GM12878 (cell line): ENCODE measurements around the gene NR6A1. TPM values are rescaled to one million over a fixed set of nuclear protein-coding genes. Genes with fewer than 3 reads are reported as not detected.

ENCODE experiments used
- ATAC-seq: fragments of 200-7000 bp; cut with Tn5 transposase; 3 replicates; pipeline ENCODE4 v1.9.1; 2020; ENCODE audit warnings: mild to moderate bottlenecking, moderate library complexity
- BruUV-seq: library from RNA; stranded (reverse); fragments of 400-500 nt; replicated peaks from 2 replicates; lab custom pipeline; 2021; lab: Mats Ljungman, UMichigan
- CTCF ChIA-PET: fragments of 300-600 bp; sonication (Branson Sonifier 250); formaldehyde crosslinking; extraction: SDS; loops from one replicate; lab custom pipeline; 2021; ENCODE audit warnings: inconsistent platforms; lab: Yijun Ruan, JAX
- POLR2A ChIA-PET: fragments of 350-600 bp; formaldehyde crosslinking; extraction: SDS; loops from one replicate; lab custom pipeline; 2021; ENCODE audit warnings: inconsistent platforms; lab: Charles Lee
- RAD21 ChIA-PET: fragments of 300-600 bp; sonication (Branson Sonifier 250); formaldehyde crosslinking; loops from one replicate; lab custom pipeline; 2023; ENCODE audit warnings: antibody characterized with exemption; ENCODE audit not compliant: unreplicated experiment; lab: Charles Lee
- SMC1A ChIA-PET: fragments of 300-600 bp; sonication (Branson Sonifier 250); formaldehyde crosslinking; loops from one replicate; lab custom pipeline; 2023; ENCODE audit not compliant: unreplicated experiment, uncharacterized antibody; lab: Charles Lee
- DNase-seq: peaks from one replicate; pipeline ENCODE4 v3.0.0-alpha.2; 2011; ENCODE audit warnings: low read depth, low spot score
- FAIRE-seq: peaks from 3 replicates; lab custom pipeline; 2011; peaks lifted over from hg19 to GRCh38; lab: Jason Lieb, UNC
- H2AFZ ChIP-seq: 2 replicates; pipeline ENCODE4 v1.6.0; 2011; ENCODE audit warnings: low read depth, low read length, control low read depth; ENCODE audit not compliant: control insufficient read depth
- H3K27ac ChIP-seq: 2 replicates; pipeline ENCODE4 v1.5.1; 2011; ENCODE audit warnings: control low read depth; ENCODE audit not compliant: control insufficient read depth, insufficient read depth
- H3K27me3 ChIP-seq, 2 experiments: replicated peaks in 1 of 2; 2 replicates each; pipeline versions ENCODE4 v1.6.0 to v1.6.1; 2011; ENCODE audit warnings: low read length in 1 of 2; ENCODE audit not compliant: control insufficient read depth in 2 of 2, insufficient read depth in 2 of 2
- H3K36me3 ChIP-seq, 2 experiments: 2 replicates each; pipeline ENCODE4 v1.5.1; 2011; ENCODE audit warnings: low read length in 1 of 2; ENCODE audit not compliant: control insufficient read depth in 2 of 2, insufficient read depth in 2 of 2
- H3K4me1 ChIP-seq: 2 replicates; pipeline ENCODE4 v1.6.1; 2011; ENCODE audit warnings: mild to moderate bottlenecking, low read length, moderate library complexity, mixed read lengths; ENCODE audit not compliant: control insufficient read depth, insufficient read depth
- H3K4me2 ChIP-seq: 2 replicates; pipeline ENCODE4 v1.6.0; 2011; ENCODE audit warnings: control low read depth; ENCODE audit not compliant: control insufficient read depth, insufficient read depth
- H3K4me3 ChIP-seq: fragments of 200-600 bp; sonication (generic); 2 replicates; pipeline ENCODE4 v1.5.1; 2016
- H3K79me2 ChIP-seq: 2 replicates; pipeline ENCODE4 v1.6.0; 2011; ENCODE audit warnings: low read length; ENCODE audit not compliant: control insufficient read depth, insufficient read depth
- H3K9ac ChIP-seq: 2 replicates; pipeline ENCODE4 v1.8.0; 2011; ENCODE audit warnings: low read length, control low read depth, mixed read lengths; ENCODE audit not compliant: control insufficient read depth, insufficient read depth
- H3K9me3 ChIP-seq: replicated peaks from 3 replicates; pipeline ENCODE4 v1.5.1; 2011; ENCODE audit warnings: mild to moderate bottlenecking, low read length; ENCODE audit not compliant: control insufficient read depth, insufficient read depth
- H4K20me1 ChIP-seq: 2 replicates; pipeline ENCODE4 v1.6.0; 2011; ENCODE audit not compliant: control insufficient read depth, insufficient read depth
- ATF2 ChIP-seq: IDR thresholded peaks from 2 replicates; pipeline ENCODE4 v1.6.1; 2012; ENCODE audit warnings: low read length, inconsistent platforms
- BACH1 ChIP-seq: fragments of 450-650 bp; IDR thresholded peaks from 2 replicates; pipeline ENCODE4 v1.6.1; 2017; ENCODE audit warnings: mild to moderate bottlenecking, borderline replicate concordance
- BCL11A ChIP-seq: IDR thresholded peaks from 2 replicates; pipeline ENCODE4 v1.6.1; 2011; ENCODE audit warnings: low read depth, low read length
- EP300 ChIP-seq, 2 experiments: fragments of 150-350 bp in 1 of 2; IDR thresholded peaks; 2 replicates each; pipeline ENCODE4 v1.6.1; 2011 to 2012; ENCODE audit warnings: low read depth in 2 of 2, low read length in 2 of 2, borderline replicate concordance in 1 of 2, improper control_type of control experiment in 1 of 2, inconsistent platforms in 1 of 2; ENCODE audit not compliant: control insufficient read depth in 1 of 2
- FOXK2 ChIP-seq: fragments of 450-650 bp; IDR thresholded peaks from 2 replicates; pipeline ENCODE4 v1.6.1; 2017; ENCODE audit warnings: mild to moderate bottlenecking, moderate library complexity
- GATAD2B ChIP-seq: fragments of 450-650 bp; conservative IDR thresholded peaks from 2 replicates; pipeline ENCODE4 v1.6.1; 2017; ENCODE audit warnings: low read depth, mild to moderate bottlenecking, moderate library complexity
- HDGF ChIP-seq: fragments of 450-650 bp; IDR thresholded peaks from 2 replicates; pipeline ENCODE4 v1.6.1; 2016; ENCODE audit warnings: antibody characterized with exemption
- IKZF1 ChIP-seq: fragments of 450-650 bp; conservative IDR thresholded peaks from 2 replicates; pipeline ENCODE4 v1.6.1; 2017; ENCODE audit warnings: antibody characterized with exemption, mild to moderate bottlenecking
- MTA3 ChIP-seq: IDR thresholded peaks from 2 replicates; pipeline ENCODE4 v1.6.1; 2012; ENCODE audit warnings: low read length, inconsistent platforms, borderline replicate concordance
- MYB ChIP-seq: fragments of 150-350 bp; IDR thresholded peaks from 2 replicates; pipeline ENCODE4 v1.6.1; 2014; ENCODE audit warnings: mild to moderate bottlenecking, low read depth, low read length, borderline replicate concordance
- NBN ChIP-seq: fragments of 450-650 bp; IDR thresholded peaks from 2 replicates; pipeline ENCODE4 v1.6.1; 2016
- NFYB ChIP-seq: IDR thresholded peaks from 2 replicates; pipeline ENCODE4 v1.6.1; 2011; ENCODE audit warnings: low read depth, mild to moderate bottlenecking, low read length, improper control_type of control experiment, moderate library complexity; ENCODE audit not compliant: insufficient read depth
- PAX5 ChIP-seq: IDR thresholded peaks from 2 replicates; pipeline ENCODE4 v1.6.1; 2011; ENCODE audit warnings: low read depth, low read length, borderline replicate concordance
- SREBF2 ChIP-seq: IDR thresholded peaks from 2 replicates; pipeline ENCODE4 v1.6.1; 2012; ENCODE audit warnings: mild to moderate bottlenecking, low read length
- TAF1 ChIP-seq: IDR thresholded peaks from 2 replicates; pipeline ENCODE4 v1.6.1; 2011; ENCODE audit warnings: mild to moderate bottlenecking, low read depth, low read length, borderline replicate concordance
- ZBED1 ChIP-seq: IDR thresholded peaks from 2 replicates; pipeline ENCODE4 v1.6.1; 2016; ENCODE audit warnings: borderline replicate concordance
- ZNF217 ChIP-seq: fragments of 450-650 bp; IDR thresholded peaks from 2 replicates; pipeline ENCODE4 v1.6.1; 2017; ENCODE audit warnings: antibody characterized with exemption, mild to moderate bottlenecking
- ZNF274 ChIP-seq: IDR thresholded peaks from one replicate; pipeline ENCODE4 v1.8.0; 2011; ENCODE audit not compliant: insufficient read length, insufficient read depth
- WGBS: methylation state at CpG from one replicate; pipeline ENCODE4 v1.1.6; 2016; ENCODE audit warnings: low lambda C conversion rate; ENCODE audit not compliant: insufficient replicate concordance, insufficient coverage; ENCODE audit errors: missing lambda C conversion rate; 5-methylcytosine and 5-hydroxymethylcytosine counted together
- in situ Hi-C: fragments of 300-500 bp; cut with MboI; formaldehyde crosslinking; loops from 9 replicates; pipeline ENCODE4 v1.14.3; 2018; ENCODE audit warnings: mixed read lengths
- intact Hi-C: fragments of 100-400 bp; cut with micrococcal nuclease; formaldehyde crosslinking; loops from one replicate; pipeline ENCODE4 v1.14.2; 2022; ENCODE audit not compliant: unreplicated experiment
- polyA plus RNA-seq, 11 experiments: library from polyadenylated mRNA; depleted of rRNA in 4 of 11; unstranded in 6 of 11; stranded (reverse) in 5 of 11; fragments of >200 nt; fragmentation: Nextera tagmentation in 4 of 11; fragmentation: Illumina TruSeq in 1 of 11; extraction: Ambion mirVana in 4 of 11; extraction: Trizol in 1 of 11; gene quantifications; 1 replicate in 1 of 11; 2 replicates in 10 of 11; pipeline versions ENCODE4 v1.2.1 to v1.2.3, GENCODE V29; 2011 to 2016; ENCODE audit warnings: inconsistent platforms in 2 of 11, missing spikeins in 2 of 11, low read depth in 1 of 11
- total RNA-seq, 4 experiments: library from RNA; depleted of rRNA in 3 of 4; stranded (reverse); fragments of >200 nt in 3 of 4; fragmentation: Illumina TruSeq in 1 of 4; extraction: Trizol in 1 of 4; gene quantifications; 2 replicates each; pipeline versions ENCODE4 v1.2.1 to v1.2.3, GENCODE V29; 2013 to 2021
- TF ChIP-seq, protein P1 (sequence below): IDR thresholded peaks from 2 replicates; pipeline ENCODE4 v1.6.1; 2011; ENCODE audit warnings: low read depth, low read length, improper control_type of control experiment, borderline replicate concordance

The NR6A1 gene
- total and polyA plus RNA-seq, 10 of the 15 experiments (the other 5 are each of a cell fraction or from before 2014, with no cell fraction given): 1.2 to 9.2 (median 4.6) TPM

GRCh38 chr9:124659099-124659659 is 111.9 kb downstream of the NR6A1 start (continued):
- TF ChIP-seq FOXK2 (no peak), GATAD2B (peak; percentile 69; the same call in 1 of the 2 replicates), PAX5 (peak; percentile 82), ZNF274 (no peak)
- TF ChIP-seq, all 136 proteins: peak for 47

DNA sequence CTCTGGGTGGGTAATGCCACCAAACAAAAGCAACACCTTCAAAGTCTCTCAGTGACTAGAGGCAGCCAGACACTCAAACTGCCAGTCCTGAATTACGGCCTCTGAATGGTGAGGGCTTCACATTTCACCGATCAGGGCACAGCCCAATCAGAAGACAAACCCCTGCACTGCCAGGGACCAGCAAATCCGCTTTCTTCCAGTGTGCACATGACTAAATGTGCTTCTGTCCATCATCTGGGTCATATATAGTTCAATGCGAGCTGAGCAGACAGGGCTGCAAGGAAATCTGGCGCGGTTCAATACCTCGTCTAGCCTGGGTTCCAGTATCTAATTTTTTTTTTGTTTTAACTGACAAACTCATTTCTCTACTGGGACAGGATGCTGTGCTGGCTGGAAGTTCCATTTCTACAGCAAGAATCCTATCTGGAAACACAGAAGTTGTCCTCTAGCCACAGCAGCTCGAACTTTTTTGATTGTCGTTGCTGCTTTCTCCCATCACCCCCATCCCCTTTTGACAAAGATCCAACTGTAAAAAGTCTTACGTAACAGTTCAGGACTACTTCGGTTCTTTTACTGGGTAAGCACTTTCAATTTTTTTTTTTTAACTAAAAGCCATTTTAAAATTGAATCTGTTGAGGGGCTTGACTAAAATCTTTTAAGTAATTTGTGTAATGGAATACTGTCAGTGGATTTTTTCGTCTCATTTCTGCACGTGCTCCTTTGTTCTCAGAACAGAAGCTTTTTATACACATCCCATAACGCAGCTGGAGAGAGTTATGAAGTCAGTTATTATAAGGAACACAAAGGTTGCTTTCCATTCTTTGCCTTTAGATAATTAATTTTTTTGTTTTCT is 112.7 kb downstream of the NR6A1 start:
- Histone ChIP-seq H2AFZ (peak overlapping the region; percentile 65), H3K4me3 (peak overlapping the region; percentile 75), H3K9ac (peak overlapping the region; percentile 84), H3K9me3 (no peaks in the 10 kb centered on the region; the same call in 2 of the 3 replicates), H3K36me3 (no peaks in the 10 kb centered on the region), H3K79me2 (peaks cover 52% of the 10 kb centered on the region), H3K27ac (peak overlapping the region; percentile 96), H3K4me2 (peak overlapping the region; percentile 75), H3K27me3 (no peaks in the 10 kb centered on the region), H3K4me1 (0 out of 2 replicates have a peak, but pooled peaks cover 3% of the 10 kb centered on the region), H4K20me1 (no peaks in the 10 kb centered on the region)
- SMC1A ChIA-PET: interaction anchor here (0.7 to 7.1 kb wide), 14 partner anchors 8 to 52 kb away, joined by 3 to 160 read pairs (median 11); no protein-coding TSS in a partner anchor
- DNase-seq: peak; percentile 93
- RAD21 ChIA-PET: interaction anchor here (0.6 to 7.1 kb wide), 9 partner anchors 11 to 583 kb away, joined by 3 to 172 read pairs (median 7); partner anchors contain the start of genes HSPA5 and NR6A1
- POLR2A ChIA-PET: interaction anchor here (0.5 to 6.8 kb wide), 12 partner anchors 10 to 492 kb away, joined by 3 to 146 read pairs (median 6); no protein-coding TSS in a partner anchor
- BruUV-seq: TSS peak; percentile 91
- 65% methylated on average over 14 of the region's 14 CpGs for WGBS
- in situ Hi-C loops (no loop called here), intact Hi-C loops (loop anchor here (1.0 to 2.0 kb wide), 2 partner anchors 37 to 54 kb away; no protein-coding TSS in a partner anchor)
- CTCF ChIA-PET: interaction anchor here (1.0 to 7.0 kb wide), 7 partner anchors 13 to 107 kb away, joined by 3 to 95 read pairs (median 5); no protein-coding TSS in a partner anchor
- peak; percentile 98 for FAIRE-seq
- peak; percentile 91 for ATAC-seq
- TF ChIP-seq TAF1 (peak; percentile 95), MTA3 (peak; percentile 90), BACH1 (peak; percentile 43; the same call in 1 of the 2 replicates), BCL11A (no peak), FOXK2 (no peak), SREBF2 (no peak), ATF2 (peak; percentile 62), MYB (no peak), ZBED1 (peak; percentile 82), EP300 (IDR thresholded peaks at IDR 0.05; ENCODE audit: borderline replicate concordance in 1 of 2, control insufficient read depth in 1 of 2, low read depth in 2 of 2, low read length in 2 of 2) (no peak), NFYB (peak; percentile 84), HDGF (no peak), NBN (peak; percentile 61; the same call in 1 of the 2 replicates), ZNF274 (no peak), IKZF1 (no peak), ZNF217 (no peak)
- TF ChIP-seq, protein P1, sequence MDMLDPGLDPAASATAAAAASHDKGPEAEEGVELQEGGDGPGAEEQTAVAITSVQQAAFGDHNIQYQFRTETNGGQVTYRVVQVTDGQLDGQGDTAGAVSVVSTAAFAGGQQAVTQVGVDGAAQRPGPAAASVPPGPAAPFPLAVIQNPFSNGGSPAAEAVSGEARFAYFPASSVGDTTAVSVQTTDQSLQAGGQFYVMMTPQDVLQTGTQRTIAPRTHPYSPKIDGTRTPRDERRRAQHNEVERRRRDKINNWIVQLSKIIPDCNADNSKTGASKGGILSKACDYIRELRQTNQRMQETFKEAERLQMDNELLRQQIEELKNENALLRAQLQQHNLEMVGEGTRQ: peak; percentile 78
